ENCODE results near the gene MAGI1.

The MAGI1 gene

GRCh38 chr3:65318231-65318630, 720.5 kb downstream of the MAGI1 start:
- no peak for DNase-seq (ENCODE audit: low read depth in 1 of 2, low spot score in 1 of 2)
- no peaks in the 10 kb centered on the region for H3K27me3 ChIP-seq (ENCODE audit: insufficient read depth, poor library complexity, severe bottlenecking)
- TF ChIP-seq POLR2AphosphoS5 (IDR thresholded peaks at IDR 0.05; ENCODE audit: low read depth) (no peak), GABPA (IDR thresholded peaks at IDR 0.05; ENCODE audit: low read depth) (no peak), REST (IDR thresholded peaks at IDR 0.05; ENCODE audit: insufficient replicate concordance, low read depth) (no peak), CTCF (IDR thresholded peaks at IDR 0.05; ENCODE audit: insufficient read depth, low read length) (no peak), SPI1 (IDR thresholded peaks at IDR 0.05; ENCODE audit: borderline replicate concordance, low read depth) (no peak)
- no peak overlapping the region for H3K4me3 ChIP-seq (replicated peaks; ENCODE audit: insufficient read depth, low read length)
- no peak overlapping the region for H3K27ac ChIP-seq (replicated peaks)

- no peak overlapping the region for H3K27ac ChIP-seq (replicated peaks)
- no peak overlapping the region for H3K4me3 ChIP-seq (replicated peaks; ENCODE audit: insufficient read depth, low read length)
- DNase-seq (ENCODE audit: low read depth in 1 of 2, low spot score in 1 of 2), result no peak
- H3K27me3 ChIP-seq (ENCODE audit: insufficient read depth, poor library complexity, severe bottlenecking), result no peaks in the 10 kb centered on the region
- TF ChIP-seq SPI1 (IDR thresholded peaks at IDR 0.05; ENCODE audit: borderline replicate concordance, low read depth), result no peak
These were observed 723.8 kb downstream of the MAGI1 start for GRCh38 chr3:65314916-65315315.

GRCh38 chr3:65314269-65314668, 724.4 kb downstream of the MAGI1 start:
- TF ChIP-seq SPI1 (IDR thresholded peaks at IDR 0.05; ENCODE audit: borderline replicate concordance, low read depth) (no peak), GABPA (IDR thresholded peaks at IDR 0.05; ENCODE audit: low read depth) (no peak), CTCF (IDR thresholded peaks at IDR 0.05; ENCODE audit: insufficient read depth, low read length) (no peak), POLR2AphosphoS5 (IDR thresholded peaks at IDR 0.05; ENCODE audit: low read depth) (no peak), REST (IDR thresholded peaks at IDR 0.05; ENCODE audit: insufficient replicate concordance, low read depth) (no peak)
- no peak for DNase-seq (ENCODE audit: low read depth in 1 of 2, low spot score in 1 of 2)
- Histone ChIP-seq H3K27ac (replicated peaks) (no peak overlapping the region), H3K27me3 (ENCODE audit: insufficient read depth, poor library complexity, severe bottlenecking) (no peaks in the 10 kb centered on the region), H3K4me3 (replicated peaks; ENCODE audit: insufficient read depth, low read length) (no peak overlapping the region)

- Histone ChIP-seq H3K4me3 (replicated peaks; ENCODE audit: insufficient read depth, low read length) (no peak overlapping the region), H3K27ac (replicated peaks) (no peak overlapping the region), H3K27me3 (ENCODE audit: insufficient read depth, poor library complexity, severe bottlenecking) (no peaks in the 10 kb centered on the region)
- no peak for DNase-seq (ENCODE audit: low read depth in 1 of 2, low spot score in 1 of 2)
- no peak for TF ChIP-seq SPI1 (IDR thresholded peaks at IDR 0.05; ENCODE audit: borderline replicate concordance, low read depth)
- no peak for TF ChIP-seq GABPA (IDR thresholded peaks at IDR 0.05; ENCODE audit: low read depth)
- TF ChIP-seq CTCF (IDR thresholded peaks at IDR 0.05; ENCODE audit: insufficient read depth, low read length), result no peak
- no peak for TF ChIP-seq POLR2AphosphoS5 (IDR thresholded peaks at IDR 0.05; ENCODE audit: low read depth)
- TF ChIP-seq REST (IDR thresholded peaks at IDR 0.05; ENCODE audit: insufficient replicate concordance, low read depth), result no peak
These were observed 725.1 kb downstream of the MAGI1 start for GRCh38 chr3:65313666-65314065.

All from HL-60 (cell line).